Urinary bladder (tissue), 4 donors: ENCODE data around the gene DPYSL5. TPM values are rescaled to one million over a fixed set of nuclear protein-coding genes. Genes with fewer than 3 reads are reported as not detected.

ENCODE experiments used
- DNase-seq: peaks from one replicate; pipeline ENCODE4 v3.0.0-alpha.2; 2015; ENCODE audit errors: extremely low spot score
- H3K27ac ChIP-seq: one replicate; pipeline ENCODE4 v1.5.1; 2013; ENCODE audit warnings: low read depth, mild to moderate bottlenecking, moderate library complexity
- H3K36me3 ChIP-seq: one replicate; pipeline ENCODE4 v1.6.1; 2013; ENCODE audit warnings: mild to moderate bottlenecking, moderate library complexity; ENCODE audit not compliant: insufficient read depth
- H3K4me1 ChIP-seq: one replicate; pipeline ENCODE4 v1.6.1; 2013; ENCODE audit warnings: mild to moderate bottlenecking, moderate library complexity; ENCODE audit not compliant: insufficient read depth
- H3K4me3 ChIP-seq: one replicate; pipeline ENCODE4 v1.5.1; 2013; ENCODE audit warnings: low read depth, low read length
- WGBS: extraction: QIAGEN DNeasy Blood & Tissue Kit; methylation state at CpG from one replicate; pipeline ENCODE4 v1.1.7; 2013; 5-methylcytosine and 5-hydroxymethylcytosine counted together
- polyA plus RNA-seq: library from polyadenylated mRNA; stranded (reverse); fragments of 200-250 nt; gene quantifications from one replicate; pipeline ENCODE4 v1.2.3, GENCODE V29; 2013
- total RNA-seq: library from RNA; depleted of rRNA; stranded (reverse); fragments of >200 nt; gene quantifications from one replicate; pipeline ENCODE4 v1.2.3, GENCODE V29; 2014
- donor health status: healthy with polysubstance abuse.
- donor health status: healthy.

The DPYSL5 gene
- total and polyA plus RNA-seq, 2 donors = 0.43 to 1.2 TPM

DNA sequence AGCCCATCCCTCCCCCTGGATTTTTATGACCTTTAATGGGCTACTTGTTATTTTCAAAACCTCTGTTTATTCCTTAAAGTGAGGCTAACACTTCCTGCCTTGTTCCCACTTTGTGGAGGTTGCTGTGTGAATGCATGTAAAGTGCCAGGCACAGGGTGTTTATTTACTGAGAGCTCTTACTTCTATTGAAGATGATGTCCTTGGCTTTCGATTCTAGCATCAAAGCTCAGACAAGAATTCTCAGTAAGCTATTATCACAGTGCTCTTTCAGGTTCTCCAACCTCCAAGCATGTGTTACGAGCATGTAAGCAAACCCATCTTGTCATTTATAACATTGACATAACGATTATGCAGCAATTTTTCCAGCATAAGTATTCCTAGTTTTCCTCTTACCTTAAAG, 44.2 kb downstream of the DPYSL5 start:
- 61% methylated on average over 3 of the region's 3 CpGs for WGBS
- DNase-seq = no peak
- Histone ChIP-seq H3K4me1 (no peaks in the 10 kb centered on the region), H3K27ac (no peak overlapping the region), H3K36me3 (no peaks in the 10 kb centered on the region), H3K4me3 (no peak overlapping the region)

DNA sequence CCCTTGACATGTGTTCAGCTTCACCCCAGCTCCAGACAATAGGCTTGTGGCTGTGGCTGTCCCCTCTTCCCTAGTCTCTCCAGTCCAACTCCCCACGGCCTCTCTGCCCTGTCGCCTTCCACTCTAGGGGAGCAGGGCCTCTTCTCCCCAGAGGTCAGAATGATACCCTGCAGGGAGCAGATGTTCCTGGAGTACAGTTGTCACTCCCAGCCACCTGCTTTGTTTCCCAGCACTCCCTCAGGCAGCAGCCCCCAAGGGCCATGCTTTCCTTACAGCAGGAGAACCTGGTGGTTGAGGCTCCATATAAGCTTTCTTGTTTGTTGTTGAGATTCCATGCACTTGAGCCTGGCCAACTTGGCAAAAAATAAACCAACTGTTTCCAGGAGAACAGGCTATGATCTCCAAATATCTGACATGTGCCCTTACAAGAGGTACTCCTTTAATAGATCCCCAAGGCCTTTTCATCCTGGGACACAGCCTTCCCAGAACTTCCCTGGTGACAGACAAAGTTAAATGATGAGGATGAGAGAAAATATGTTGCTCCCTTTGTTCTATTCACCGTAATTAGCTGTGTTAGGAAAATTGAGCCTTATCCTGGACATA, 45.1 kb downstream of the DPYSL5 start:
- no peaks in the 10 kb centered on the region for H3K36me3 ChIP-seq
- H3K4me1 ChIP-seq = no peaks in the 10 kb centered on the region
- H3K27ac ChIP-seq = no peak overlapping the region
- no peak overlapping the region for H3K4me3 ChIP-seq
- WGBS = 84% methylated on average over 3 of the region's 3 CpGs
- DNase-seq = no peak

DNA sequence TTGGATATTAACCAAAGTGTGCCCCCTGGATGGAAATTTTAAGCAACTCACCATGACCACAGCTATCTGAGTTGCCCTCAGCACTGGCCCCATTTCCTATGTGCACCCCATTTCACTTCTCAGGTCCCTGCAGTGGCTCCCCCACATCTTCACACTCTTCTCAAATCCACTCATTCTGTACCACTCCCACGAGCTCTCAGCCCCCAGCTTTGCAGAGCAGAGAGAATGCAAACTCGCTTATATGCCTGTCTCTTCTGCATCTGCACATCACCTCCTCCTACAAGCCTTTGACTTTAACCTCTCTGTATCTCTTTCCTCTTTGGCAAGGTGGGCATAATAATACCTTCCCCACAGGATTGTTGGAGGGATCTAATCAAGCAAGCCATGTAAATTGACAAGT, 46.2 kb downstream of the DPYSL5 start:
- 83% methylated on average over 2 of the region's 2 CpGs for WGBS

DNA sequence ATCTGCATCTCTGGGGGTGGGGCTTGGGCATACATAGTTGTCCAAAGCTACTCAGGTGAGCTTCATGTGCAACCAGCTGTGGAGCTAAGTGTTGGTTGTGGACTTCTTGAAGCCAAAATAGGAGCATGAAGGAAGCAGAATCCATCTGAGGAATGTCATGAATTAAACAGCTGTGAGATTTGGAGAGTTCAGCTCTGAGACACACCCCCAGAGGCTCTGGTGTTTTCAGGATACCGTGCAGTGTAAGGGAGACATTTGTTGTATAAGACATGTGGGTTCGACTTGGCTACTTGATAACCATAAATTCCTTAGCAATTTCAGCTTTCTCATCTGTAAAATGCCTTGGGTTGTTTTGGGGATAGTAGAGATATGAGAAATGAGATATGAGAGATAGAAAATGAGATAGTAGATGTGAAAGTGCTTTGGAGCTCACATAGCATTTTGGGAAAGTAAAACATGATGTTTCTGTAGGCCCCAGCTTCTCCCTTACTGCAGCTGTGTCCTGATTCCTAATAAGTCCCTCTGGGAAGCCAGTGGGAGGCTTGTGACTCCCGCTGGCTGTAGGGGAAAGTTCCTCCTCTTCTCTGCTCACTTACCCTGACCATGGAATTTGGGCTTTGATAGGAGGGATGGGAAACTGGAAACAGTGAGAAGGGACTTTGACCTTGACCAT, 50.0 kb downstream of the DPYSL5 start:
- whole genome bisulfite sequencing = 59% methylated on average over 3 of the region's 3 CpGs
- no peak overlapping the region for H3K27ac ChIP-seq
- no peak overlapping the region for H3K4me3 ChIP-seq
- H3K36me3 ChIP-seq = no peaks in the 10 kb centered on the region
- DNase-seq = no peak
- no peaks in the 10 kb centered on the region for H3K4me1 ChIP-seq

More for the DNA sequence above, 46.2 kb downstream of the DPYSL5 start:
- Histone ChIP-seq H3K4me1 (no peaks in the 10 kb centered on the region), H3K36me3 (no peaks in the 10 kb centered on the region), H3K27ac (no peak overlapping the region), H3K4me3 (no peak overlapping the region)
- no peak for DNase-seq

DNA sequence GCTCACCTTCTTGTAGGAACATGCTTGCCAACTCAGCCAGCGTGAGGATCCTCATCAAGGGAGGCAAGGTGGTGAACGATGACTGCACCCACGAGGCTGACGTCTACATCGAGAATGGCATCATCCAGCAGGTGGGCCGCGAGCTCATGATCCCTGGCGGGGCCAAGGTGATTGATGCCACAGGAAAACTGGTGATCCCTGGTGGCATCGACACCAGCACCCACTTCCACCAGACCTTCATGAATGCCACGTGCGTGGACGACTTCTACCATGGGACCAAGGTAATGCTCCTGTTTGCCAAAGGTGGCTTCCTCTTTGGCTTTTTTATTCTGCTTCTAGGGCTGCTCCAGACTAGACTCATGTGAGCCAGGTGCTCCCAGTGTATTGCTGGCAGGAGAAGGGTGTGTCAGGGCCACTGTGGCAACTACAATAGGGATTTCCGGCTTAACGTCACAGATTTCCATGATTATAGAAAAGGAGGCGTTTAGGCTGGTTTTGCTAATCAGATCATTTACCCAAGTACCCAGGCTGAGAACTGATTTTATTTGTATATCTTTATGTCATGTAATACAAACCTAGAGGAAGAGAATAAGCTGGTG, 50.6 kb downstream of the DPYSL5 start:
- no peaks in the 10 kb centered on the region for H3K4me1 ChIP-seq
- no peak overlapping the region for H3K4me3 ChIP-seq
- no peaks in the 10 kb centered on the region for H3K36me3 ChIP-seq
- H3K27ac ChIP-seq = no peak overlapping the region
- DNase-seq = no peak
- WGBS = 94% methylated on average over 15 of the region's 15 CpGs

DNA sequence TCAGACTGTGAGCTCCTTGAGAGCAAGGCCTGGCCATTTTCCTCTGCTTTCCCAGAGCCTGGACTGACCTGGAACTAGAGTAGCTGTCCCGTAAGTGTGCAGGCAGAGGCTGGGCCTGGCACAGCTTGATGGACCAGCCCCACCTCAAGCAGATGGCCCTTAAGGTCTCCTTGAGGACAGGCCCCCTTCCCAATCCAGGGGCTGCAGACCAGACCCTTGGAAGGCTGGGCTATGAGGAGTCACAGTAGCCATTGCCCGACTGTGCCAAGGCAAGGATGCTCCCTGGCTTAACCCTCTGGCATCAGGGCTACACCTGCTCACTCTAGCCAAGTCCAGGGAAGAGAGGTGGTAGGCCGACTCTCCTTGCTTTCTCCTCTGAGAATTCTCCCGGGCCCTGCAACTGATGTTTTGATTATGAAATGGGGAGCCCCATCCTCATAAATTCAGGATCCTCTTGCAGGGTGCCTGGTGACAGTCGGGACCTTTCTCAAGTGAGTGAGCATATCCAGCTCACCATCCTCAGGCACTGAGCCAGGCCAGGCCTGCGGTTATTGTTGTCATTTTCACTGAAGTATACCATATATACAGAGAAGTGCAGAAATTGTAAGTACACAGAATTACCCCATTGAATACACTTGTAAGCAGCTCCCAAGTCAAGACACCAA, 51.7 kb downstream of the DPYSL5 start:
- no peak overlapping the region for H3K4me3 ChIP-seq
- no peak overlapping the region for H3K27ac ChIP-seq
- no peaks in the 10 kb centered on the region for H3K36me3 ChIP-seq
- WGBS = 82% methylated on average over 6 of the region's 6 CpGs
- DNase-seq = no peak
- H3K4me1 ChIP-seq = no peaks in the 10 kb centered on the region

DNA sequence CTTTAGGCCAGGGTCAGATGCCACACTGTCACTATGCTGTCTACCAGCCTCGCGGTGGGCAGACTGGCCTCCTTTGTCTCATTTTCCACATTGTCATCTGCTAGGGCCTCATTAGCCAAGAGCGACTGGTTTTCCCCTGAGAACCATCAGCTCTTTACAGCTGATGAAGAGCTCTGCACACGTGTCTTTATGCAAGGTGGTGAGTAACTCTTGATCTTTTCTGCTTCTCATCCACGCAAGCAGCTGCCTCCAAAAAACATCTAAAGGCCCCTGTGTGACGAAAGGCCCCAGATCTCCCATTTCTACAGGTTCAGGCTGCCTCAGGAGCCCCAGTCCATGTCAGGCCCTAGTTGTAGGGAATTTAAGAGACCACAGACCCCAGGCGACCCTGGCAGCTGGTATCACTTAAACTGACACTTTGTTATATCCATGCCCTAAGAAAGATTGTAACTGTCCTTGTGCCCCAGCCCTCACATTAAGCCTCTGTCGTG, 52.9 kb downstream of the DPYSL5 start:
- no peak for DNase-seq
- Histone ChIP-seq H3K4me1 (no peaks in the 10 kb centered on the region), H3K4me3 (no peak overlapping the region), H3K27ac (no peak overlapping the region), H3K36me3 (no peaks in the 10 kb centered on the region)
- WGBS = 75% methylated on average over 8 of the region's 8 CpGs

DNA sequence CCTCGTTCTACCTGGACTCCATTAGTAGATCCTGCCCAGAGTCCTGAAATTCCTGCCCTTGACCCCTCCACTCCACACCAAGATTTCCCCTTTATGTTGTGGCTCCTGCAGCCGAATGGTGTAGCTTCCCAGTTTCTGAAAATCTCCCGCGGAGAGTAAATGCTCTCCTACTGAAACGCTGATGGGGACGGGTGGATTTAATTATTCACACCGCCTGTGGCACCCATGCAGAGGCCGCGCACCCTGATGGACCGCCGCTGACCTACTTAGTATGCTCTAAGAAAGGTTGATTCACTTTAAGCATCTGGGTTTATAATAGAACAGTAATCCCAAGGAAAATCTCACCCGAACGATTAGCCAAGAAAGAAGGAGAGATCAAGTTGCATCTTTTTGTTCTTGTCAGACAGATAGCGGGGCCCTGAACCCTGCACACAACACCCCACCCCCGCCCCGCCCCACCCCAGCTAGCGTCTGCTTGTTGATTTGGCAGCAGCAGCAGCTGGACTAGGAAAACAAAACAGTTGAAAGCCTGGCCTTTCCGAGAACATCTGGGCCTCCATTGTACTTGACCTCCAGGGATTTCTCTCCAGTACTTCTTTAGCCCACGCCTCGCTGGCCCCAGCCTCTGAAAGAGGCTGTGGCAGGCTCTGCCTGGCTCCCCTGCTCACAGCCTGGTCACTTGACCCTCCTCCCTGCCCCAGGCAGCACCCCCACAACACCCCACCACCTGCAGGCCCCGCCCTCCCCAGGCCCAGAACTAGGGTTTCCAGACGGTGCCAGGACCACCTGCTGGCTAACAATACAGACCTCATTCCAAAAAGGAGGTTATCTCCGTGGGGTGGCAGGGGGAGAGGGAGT, 53.6 kb downstream of the DPYSL5 start:
- Histone ChIP-seq H3K36me3 (no peaks in the 10 kb centered on the region), H3K27ac (no peak overlapping the region), H3K4me3 (no peak overlapping the region), H3K4me1 (no peaks in the 10 kb centered on the region)
- DNase-seq = no peak
- 41% methylated on average over 23 of the region's 23 CpGs for WGBS

DNA sequence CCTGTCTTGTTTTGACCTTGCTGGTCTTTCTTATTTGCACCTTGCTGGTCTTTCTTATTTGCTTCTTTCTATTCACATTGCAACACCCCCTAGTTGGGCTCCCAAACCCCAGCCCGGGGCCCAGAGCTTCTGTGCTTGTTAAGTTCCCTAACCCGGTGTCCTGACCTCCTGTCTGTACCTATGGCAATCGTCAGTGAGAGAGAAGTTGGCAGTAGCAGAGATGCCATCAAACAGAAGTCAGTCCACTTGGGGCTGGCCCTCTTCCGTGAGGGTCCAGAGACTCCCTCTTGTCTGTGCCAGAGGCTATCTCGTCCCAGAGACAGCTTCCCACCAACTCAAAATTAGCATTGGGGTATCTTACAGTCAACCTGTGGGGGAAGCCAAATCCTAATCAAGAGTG, 55.7 kb downstream of the DPYSL5 start:
- no peak overlapping the region for H3K27ac ChIP-seq
- no peaks in the 10 kb centered on the region for H3K4me1 ChIP-seq
- no peak for DNase-seq
- no peak overlapping the region for H3K4me3 ChIP-seq
- WGBS = 92% methylated on average over 5 of the region's 5 CpGs
- no peaks in the 10 kb centered on the region for H3K36me3 ChIP-seq

DNA sequence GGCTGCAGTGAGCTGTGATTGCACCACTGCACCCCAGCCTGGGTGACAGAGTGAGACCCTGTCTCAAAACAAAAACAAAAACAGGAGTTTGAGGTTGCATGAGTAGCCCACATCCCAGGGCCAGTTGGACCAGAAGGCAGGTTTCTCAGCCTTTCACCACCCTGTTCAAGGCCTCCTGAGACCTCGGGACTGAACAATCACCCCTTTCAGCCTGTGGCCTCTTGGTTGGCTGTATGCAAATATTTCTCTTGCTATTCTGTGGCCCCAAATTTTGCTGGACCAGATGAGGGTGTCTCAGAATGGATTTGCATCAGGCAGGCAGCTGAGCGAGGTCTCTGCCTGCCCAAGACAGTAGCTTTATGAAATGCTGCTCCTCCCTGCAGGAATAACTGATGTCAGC, 56.9 kb downstream of the DPYSL5 start:
- WGBS = 88% methylated on average over 2 of the region's 2 CpGs
- H3K4me3 ChIP-seq = no peak overlapping the region
- H3K36me3 ChIP-seq = no peaks in the 10 kb centered on the region
- no peak for DNase-seq
- H3K27ac ChIP-seq = no peak overlapping the region
- no peaks in the 10 kb centered on the region for H3K4me1 ChIP-seq

DNA sequence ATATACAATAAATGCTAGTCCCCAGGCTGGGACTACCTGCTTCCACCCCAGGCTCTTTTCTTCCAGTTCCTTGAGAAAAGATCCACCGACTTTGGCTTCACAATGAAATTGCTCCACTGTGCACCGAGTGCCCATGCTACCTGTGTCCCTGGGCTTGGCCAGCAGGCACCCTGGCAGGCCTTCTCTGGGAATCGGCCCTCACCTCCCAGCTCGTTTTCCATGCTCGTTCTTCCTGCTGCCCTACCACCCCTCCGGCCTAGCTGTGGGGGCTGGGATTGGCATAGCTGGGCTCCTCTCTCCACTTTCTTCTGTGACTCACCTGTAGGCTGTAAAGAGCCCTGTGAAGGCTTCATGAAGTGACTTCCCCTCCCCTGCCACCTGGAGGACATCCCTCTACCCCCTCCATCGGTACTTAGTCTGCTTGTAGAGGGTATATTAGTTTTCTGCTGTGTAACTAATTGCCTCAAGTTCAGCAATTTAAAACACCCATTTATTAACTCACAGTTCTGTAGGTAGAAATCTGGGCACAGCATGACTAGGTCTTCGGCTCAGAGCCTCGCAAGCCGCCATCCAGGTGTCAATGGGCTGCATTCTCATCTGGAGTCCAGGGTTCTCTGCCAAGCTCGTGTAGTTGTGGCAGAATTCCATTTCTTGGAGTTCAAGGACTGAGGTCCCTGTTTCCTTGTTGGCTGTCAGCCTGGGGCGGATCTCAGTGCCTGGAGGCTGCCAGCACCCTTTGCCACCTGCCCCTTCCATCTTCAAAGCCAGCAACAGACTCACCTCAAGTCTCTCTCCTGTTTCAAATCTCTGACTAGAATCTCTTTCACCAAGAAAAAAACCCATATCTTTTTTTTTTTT, 57.6 kb downstream of the DPYSL5 start:
- DNase-seq = no peak
- no peaks in the 10 kb centered on the region for H3K4me1 ChIP-seq
- H3K36me3 ChIP-seq = no peaks in the 10 kb centered on the region
- no peak overlapping the region for H3K4me3 ChIP-seq
- no peak overlapping the region for H3K27ac ChIP-seq
- 84% methylated on average over 12 of the region's 12 CpGs for WGBS

DNA sequence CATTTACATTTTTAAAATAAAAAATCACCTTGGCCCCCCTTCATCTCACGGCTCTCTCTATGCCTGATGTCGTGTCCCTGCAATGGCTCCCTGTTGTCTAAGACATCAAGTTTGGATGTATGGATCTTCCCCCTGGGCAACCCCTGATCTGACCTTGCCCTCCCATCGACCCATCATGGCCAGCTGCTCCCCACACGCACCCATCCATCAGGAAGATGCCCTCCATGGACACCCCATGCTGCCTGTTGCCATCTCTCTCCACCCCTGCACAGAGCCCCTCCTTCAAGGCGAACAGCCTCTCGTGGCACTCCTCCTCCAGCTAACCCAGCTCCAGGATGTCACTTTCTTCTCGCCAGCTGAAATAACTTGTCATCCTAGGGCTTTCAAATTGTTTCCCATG, 59.5 kb downstream of the DPYSL5 start:
- no peak for DNase-seq
- Histone ChIP-seq H3K36me3 (no peaks in the 10 kb centered on the region), H3K4me1 (no peaks in the 10 kb centered on the region), H3K27ac (no peak overlapping the region), H3K4me3 (no peak overlapping the region)
- WGBS = 77% methylated on average over 7 of the region's 7 CpGs
